ENCODE results near the gene NDST1.

DNA sequence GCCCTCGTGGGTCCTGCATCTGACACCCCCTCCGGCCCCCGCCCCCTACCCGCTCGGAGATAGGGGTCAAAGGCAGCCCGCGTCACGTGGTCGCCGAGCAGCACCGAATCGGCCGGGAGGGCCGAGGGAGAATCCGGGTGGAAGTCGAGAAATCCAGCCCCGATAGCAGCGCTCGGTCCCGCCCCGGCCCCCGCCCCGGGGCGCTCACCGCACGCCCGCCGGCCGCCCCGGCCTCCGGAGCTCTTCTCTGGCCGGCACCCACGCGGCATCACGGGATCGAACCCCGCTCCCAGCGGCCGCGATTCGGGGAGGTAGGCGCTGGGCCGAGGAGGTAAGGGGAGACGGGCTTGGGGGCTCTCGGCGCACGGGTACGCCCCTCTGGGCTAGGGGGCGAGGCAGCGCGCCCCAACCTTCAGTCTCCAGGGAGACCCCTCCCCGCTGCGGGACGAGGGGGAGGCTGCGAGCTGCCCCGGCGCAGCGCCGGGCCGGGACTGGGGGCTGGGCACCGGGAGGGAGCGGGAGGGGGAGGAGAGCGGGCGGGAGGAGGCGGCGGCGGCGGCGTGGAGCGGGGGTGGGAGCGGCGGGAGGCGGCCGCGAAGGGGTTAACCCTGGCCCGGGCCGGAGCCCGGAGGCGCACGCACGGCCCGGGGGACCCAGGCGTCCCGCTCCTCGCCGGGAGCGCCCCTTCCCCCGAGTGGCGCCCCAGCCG lies 22.1 kb upstream of the NDST1 start:
- TF ChIP-seq POLR2AphosphoS5 (IDR thresholded peaks at IDR 0.05): peak; percentile 45 to 63
- TF ChIP-seq, protein P1, sequence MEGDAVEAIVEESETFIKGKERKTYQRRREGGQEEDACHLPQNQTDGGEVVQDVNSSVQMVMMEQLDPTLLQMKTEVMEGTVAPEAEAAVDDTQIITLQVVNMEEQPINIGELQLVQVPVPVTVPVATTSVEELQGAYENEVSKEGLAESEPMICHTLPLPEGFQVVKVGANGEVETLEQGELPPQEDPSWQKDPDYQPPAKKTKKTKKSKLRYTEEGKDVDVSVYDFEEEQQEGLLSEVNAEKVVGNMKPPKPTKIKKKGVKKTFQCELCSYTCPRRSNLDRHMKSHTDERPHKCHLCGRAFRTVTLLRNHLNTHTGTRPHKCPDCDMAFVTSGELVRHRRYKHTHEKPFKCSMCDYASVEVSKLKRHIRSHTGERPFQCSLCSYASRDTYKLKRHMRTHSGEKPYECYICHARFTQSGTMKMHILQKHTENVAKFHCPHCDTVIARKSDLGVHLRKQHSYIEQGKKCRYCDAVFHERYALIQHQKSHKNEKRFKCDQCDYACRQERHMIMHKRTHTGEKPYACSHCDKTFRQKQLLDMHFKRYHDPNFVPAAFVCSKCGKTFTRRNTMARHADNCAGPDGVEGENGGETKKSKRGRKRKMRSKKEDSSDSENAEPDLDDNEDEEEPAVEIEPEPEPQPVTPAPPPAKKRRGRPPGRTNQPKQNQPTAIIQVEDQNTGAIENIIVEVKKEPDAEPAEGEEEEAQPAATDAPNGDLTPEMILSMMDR (IDR thresholded peaks at IDR 0.05): no peak
